GM19372 (cell line): ENCODE results near the gene MAPKAP1.

Experiments
- ATAC-seq: cut with Tn5 transposase; IDR thresholded peaks from one replicate; pipeline ENCODE4 v1.9.1; 2021; ENCODE audit warnings: mild to moderate bottlenecking, low read depth, moderate library complexity; ENCODE audit not compliant: unreplicated experiment

The MAPKAP1 gene

GRCh38 chr9:125495172-125496119 is 211.6 kb downstream of the MAPKAP1 start:
- ATAC-seq, result no peak

GRCh38 chr9:125494653-125494915 is 212.4 kb downstream of the MAPKAP1 start:
- no peak for ATAC-seq

- ATAC-seq, result no peak
These were observed 212.9 kb downstream of the MAPKAP1 start for GRCh38 chr9:125493881-125494652.

GRCh38 chr9:125493384-125493783 is 213.6 kb downstream of the MAPKAP1 start:
- ATAC-seq, result no peak

- ATAC-seq, result no peak
These were observed 214.3 kb downstream of the MAPKAP1 start for GRCh38 chr9:125492719-125493118.

GRCh38 chr9:125487842-125488241 is 219.2 kb downstream of the MAPKAP1 start:
- no peak for ATAC-seq

- no peak for ATAC-seq
These were observed 220.4 kb downstream of the MAPKAP1 start for GRCh38 chr9:125486576-125486975.

- ATAC-seq, result no peak
These were observed 220.9 kb downstream of the MAPKAP1 start for GRCh38 chr9:125486152-125486508.

GRCh38 chr9:125485471-125486151 is 221.4 kb downstream of the MAPKAP1 start:
- no peak for ATAC-seq

GRCh38 chr9:125484350-125485282 is 222.4 kb downstream of the MAPKAP1 start:
- ATAC-seq, result no peak

- ATAC-seq, result no peak
These were observed 223.3 kb downstream of the MAPKAP1 start for GRCh38 chr9:125483697-125484096.

- ATAC-seq, result no peak
These were observed 227.0 kb downstream of the MAPKAP1 start for GRCh38 chr9:125479846-125480615.

GRCh38 chr9:125477089-125477544 is 229.9 kb downstream of the MAPKAP1 start:
- no peak for ATAC-seq

GRCh38 chr9:125476645-125477044 is 230.4 kb downstream of the MAPKAP1 start:
- no peak for ATAC-seq

GRCh38 chr9:125475385-125475784 is 231.6 kb downstream of the MAPKAP1 start:
- no peak for ATAC-seq

- ATAC-seq, result no peak
These were observed 233.9 kb downstream of the MAPKAP1 start for GRCh38 chr9:125472926-125473701.

- ATAC-seq, result no peak
These were observed 234.5 kb downstream of the MAPKAP1 start for GRCh38 chr9:125472562-125472925.

GRCh38 chr9:125470767-125471580 is 236.0 kb downstream of the MAPKAP1 start:
- no peak for ATAC-seq
